Keratinocyte (primary cell): ENCODE data around the gene CORO7. TPM values are rescaled to one million over a fixed set of nuclear protein-coding genes. Genes with fewer than 3 reads are reported as not detected.
A peak's percentile ranks its signal among the peaks of the same experiment; 100 is the strongest.

ENCODE experiments used
- DNase-seq: peaks from one replicate; pipeline ENCODE4 v3.0.0-alpha.2; 2011; ENCODE audit warnings: low read depth, missing footprints, low spot score
- FAIRE-seq: peaks from 2 replicates; lab custom pipeline; 2011; peaks lifted over from hg19 to GRCh38; lab: Jason Lieb, UNC
- H2AFZ ChIP-seq: 2 replicates; pipeline ENCODE4 v1.6.0; 2012; ENCODE audit warnings: low read length, control low read depth, inconsistent platforms; ENCODE audit not compliant: control insufficient read depth
- H3K27ac ChIP-seq: 2 replicates; pipeline ENCODE4 v1.5.1; 2011; ENCODE audit warnings: low read length; ENCODE audit not compliant: control insufficient read depth, insufficient read depth
- H3K27me3 ChIP-seq: 3 replicates; pipeline ENCODE4 v1.6.0; 2011; ENCODE audit warnings: low read length; ENCODE audit not compliant: control insufficient read depth, insufficient read depth; ENCODE audit errors: extremely low read depth
- H3K36me3 ChIP-seq, 2 experiments: 2 replicates in 1 of 2; 3 replicates in 1 of 2; pipeline ENCODE4 v1.5.1; 2011; ENCODE audit warnings: low read length in 2 of 2, mild to moderate bottlenecking in 1 of 2; ENCODE audit not compliant: control insufficient read depth in 2 of 2, insufficient read depth in 2 of 2; ENCODE audit errors: extremely low read depth in 1 of 2
- H3K4me1 ChIP-seq: 3 replicates; pipeline ENCODE4 v1.5.1; 2011; ENCODE audit warnings: low read length; ENCODE audit not compliant: control insufficient read depth, insufficient read depth; ENCODE audit errors: extremely low read depth
- H3K4me2 ChIP-seq: 3 replicates; pipeline ENCODE4 v1.6.0; 2011; ENCODE audit warnings: low read depth, low read length; ENCODE audit not compliant: control insufficient read depth, insufficient read depth; ENCODE audit errors: extremely low read depth
- H3K4me3 ChIP-seq, 3 experiments: fragments of 200-600 bp in 1 of 3; sonication (generic) in 1 of 3; 2 replicates in 2 of 3; 3 replicates in 1 of 3; pipeline ENCODE4 v1.5.1; 2011 to 2016; ENCODE audit warnings: low read length in 3 of 3, mild to moderate bottlenecking in 3 of 3, control low read depth in 2 of 3, inconsistent platforms in 1 of 3, low read depth in 1 of 3, mixed read lengths in 1 of 3, mixed run types in 1 of 3, moderate library complexity in 1 of 3; ENCODE audit not compliant: control insufficient read depth in 2 of 3, insufficient read depth in 2 of 3; ENCODE audit errors: extremely low read depth in 1 of 3
- H3K79me2 ChIP-seq: 2 replicates; pipeline ENCODE4 v1.6.0; 2012; ENCODE audit warnings: low read length; ENCODE audit not compliant: control insufficient read depth, insufficient read depth
- H3K9ac ChIP-seq: 3 replicates; pipeline ENCODE4 v1.6.0; 2011; ENCODE audit warnings: low read length; ENCODE audit not compliant: control insufficient read depth, insufficient read depth; ENCODE audit errors: extremely low read depth
- H3K9me1 ChIP-seq: 3 replicates; pipeline ENCODE4 v1.6.0; 2011; ENCODE audit warnings: low read length; ENCODE audit not compliant: control insufficient read depth, insufficient read depth; ENCODE audit errors: extremely low read depth
- H3K9me3 ChIP-seq: 2 replicates; pipeline ENCODE4 v1.5.1; 2012; ENCODE audit warnings: low read depth, low read length; ENCODE audit not compliant: control insufficient read depth
- H4K20me1 ChIP-seq: 3 replicates; pipeline ENCODE4 v1.6.0; 2011; ENCODE audit warnings: low read length; ENCODE audit not compliant: control insufficient read depth, insufficient read depth; ENCODE audit errors: extremely low read depth
- CTCF ChIP-seq, 3 experiments: IDR thresholded peaks in 1 of 3; conservative IDR thresholded peaks in 1 of 3; optimal IDR thresholded peaks in 1 of 3; 2 replicates in 2 of 3; 3 replicates in 1 of 3; pipeline versions ENCODE3 to v1.5.1; 2011; ENCODE audit warnings: low read length in 3 of 3, mild to moderate bottlenecking in 3 of 3, moderate library complexity in 2 of 3, control low read depth in 1 of 3, inconsistent platforms in 1 of 3; ENCODE audit not compliant: insufficient read depth in 2 of 3; ENCODE audit errors: extremely low read depth in 1 of 3
- EZH2 ChIP-seq: IDR thresholded peaks from one replicate; pipeline ENCODE4 v1.6.1; 2012; ENCODE audit warnings: inconsistent platforms, mild to moderate bottlenecking, low read length, moderate library complexity
- dilution Hi-C: fragments of 300-500 bp; cut with MboI; formaldehyde crosslinking; loops from one replicate; pipeline ENCODE4 v1.7.0; 2020; ENCODE audit warnings: low sequenced_read_pairs; ENCODE audit not compliant: extremely low pct_ligation_motif_present
- polyA minus RNA-seq, 3 experiments: library from RNA; depleted of rRNA, polyadenylated mRNA; stranded (reverse); fragments of >200 nt; gene quantifications; 1 replicate in 1 of 3; 2 replicates in 1 of 3; 3 replicates in 1 of 3; pipeline ENCODE4 v1.2.3, GENCODE V29; 2011
- polyA plus RNA-seq, 5 experiments: library from polyadenylated mRNA; depleted of rRNA in 3 of 5; stranded (reverse) in 3 of 5; stranded (forward) in 1 of 5; unstranded in 1 of 5; fragments of >200 nt; gene quantifications; 1 replicate in 1 of 5; 2 replicates in 3 of 5; 3 replicates in 1 of 5; pipeline versions ENCODE4 v1.2.1 to v1.2.3, GENCODE V29; 2011 to 2012; ENCODE audit warnings: missing spikeins in 2 of 5, low read depth in 1 of 5, low replicate concordance in 1 of 5

CORO7 gene
- polyA plus RNA-seq (8.4 to 12.5 TPM (median 12.2 TPM) in 3 replicates), polyA minus RNA-seq (10.3 to 53.1 TPM (median 11.7 TPM) in 3 replicates)
- polyA plus RNA-seq (2011; ENCODE audit: low read depth) = 17.6 TPM
- polyA plus RNA-seq (2011; cell fraction: cytosol; rRNA removed) = 5.3 and 7.6 TPM in 2 replicates
- polyA plus RNA-seq (2011; cell fraction: nucleus; rRNA removed) = 46.0 and 55.4 TPM in 2 replicates
- polyA plus RNA-seq (2012; ENCODE audit: low replicate concordance) = 10.8 and 15.6 TPM in 2 replicates
- 27.4 TPM for polyA minus RNA-seq (2011; cell fraction: cytosol; rRNA and poly(A)+ RNA removed)
- polyA minus RNA-seq (2011; cell fraction: nucleus; rRNA and poly(A)+ RNA removed) = 25.3 and 30.5 TPM in 2 replicates

GRCh38 chr16:4416200-4417032 lies at the start of gene CORO7:
Gene CORO7 (minus strand): TSS chr16:4416596. CDS start chr16:4416518, 78 bp downstream.
- Histone ChIP-seq H3K36me3 (peaks cover 5 to 11% of the 10 kb centered on the region in 2 experiments), H3K27me3 (no peaks in the 10 kb centered on the region), H3K4me1 (peaks cover 8% of the 10 kb centered on the region), H2AFZ (peak within 1 kb of the TSS; percentile 92), H3K4me2 (peak within 1 kb of the TSS; percentile 93), H3K27ac (peak within 1 kb of the TSS; percentile 64), H4K20me1 (peaks cover 3% of the 10 kb centered on the region), H3K9me1 (no peaks in the 10 kb centered on the region), H3K9me3 (no peaks in the 10 kb centered on the region), H3K79me2 (peaks cover 30% of the 10 kb centered on the region), H3K4me3 (peak within 1 kb of the TSS; percentile 71 to 91 (median 82)), H3K9ac (peak within 1 kb of the TSS; percentile 80)
- TF ChIP-seq CTCF (optimal IDR thresholded peaks at IDR 0.05 in 1 of 3, IDR thresholded peaks at IDR 0.05 in 1 of 3, conservative IDR thresholded peaks at IDR 0.05 in 1 of 3; ENCODE audit: extremely low read depth in 1 of 3, insufficient read depth in 2 of 3, low read length in 3 of 3) (no peak), EZH2 (no peak)
- dilution Hi-C loops = no loop called here
- no peak for DNase-seq
- no peak for FAIRE-seq

- dilution Hi-C loops = no loop called here
- H3K27ac ChIP-seq = peak overlapping the region; percentile 59
- H3K4me2 ChIP-seq = peak overlapping the region; percentile 68
- H4K20me1 ChIP-seq = no peaks in the 10 kb centered on the region
- FAIRE-seq (no peak), DNase-seq (no peak)
- no peak for TF ChIP-seq EZH2
- no peak for TF ChIP-seq CTCF (optimal IDR thresholded peaks at IDR 0.05 in 1 of 3, IDR thresholded peaks at IDR 0.05 in 1 of 3, conservative IDR thresholded peaks at IDR 0.05 in 1 of 3; ENCODE audit: extremely low read depth in 1 of 3, insufficient read depth in 2 of 3, low read length in 3 of 3)
- H2AFZ ChIP-seq = no peak overlapping the region
- peaks cover 17% of the 10 kb centered on the region for H3K4me1 ChIP-seq
- H3K9me1 ChIP-seq = no peaks in the 10 kb centered on the region
- peak overlapping the region in 1 of 3 experiments; percentile 19 for H3K4me3 ChIP-seq
- H3K9me3 ChIP-seq = no peaks in the 10 kb centered on the region
- no peaks in the 10 kb centered on the region for H3K27me3 ChIP-seq
- H3K79me2 ChIP-seq = no peaks in the 10 kb centered on the region
- H3K9ac ChIP-seq = peak overlapping the region; percentile 33
- H3K36me3 ChIP-seq = peaks cover 19 to 24% of the 10 kb centered on the region in 2 experiments
Measured at GRCh38 chr16:4463522-4464163, 47.2 kb upstream of the CORO7 start.
